Activated CD8-positive, alpha-beta memory T cell treated with anti-CD3 and anti-CD28 coated beads, Interleukin-2, amount 50 U/mL, for 48 hours (primary cell): Measurements from ENCODE around the gene SLC22A13.
"Not testable (repeated sequence)": the region's sequence is repeated elsewhere in the genome, so short reads cannot be mapped to it uniquely, and the experiment has no call there.

Experiments used
- DNase-seq: peaks from one replicate; pipeline ENCODE4 v3.0.0-alpha.2; 2020

The SLC22A13 gene

GRCh38 chr3:38306941-38307340 is 41.3 kb downstream of the SLC22A13 start:
- DNase-seq: peak; percentile 20

GRCh38 chr3:38307599-38307998 is 42.0 kb downstream of the SLC22A13 start:
- DNase-seq: peak; percentile 35

GRCh38 chr3:38308456-38308855 is 42.8 kb downstream of the SLC22A13 start:
- peak; percentile 35 for DNase-seq

GRCh38 chr3:38311476-38311875 is 45.9 kb downstream of the SLC22A13 start:
- DNase-seq: no peak

- DNase-seq: peak; percentile 29
Observed at GRCh38 chr3:38311941-38312340, 46.3 kb downstream of the SLC22A13 start.

- peak; percentile 26 for DNase-seq
Observed at GRCh38 chr3:38312356-38312755, 46.7 kb downstream of the SLC22A13 start.

- DNase-seq: no peak
Observed at GRCh38 chr3:38313263-38313662, 47.7 kb downstream of the SLC22A13 start.

- peak; percentile 22 for DNase-seq
Observed at GRCh38 chr3:38313695-38314094, 48.1 kb downstream of the SLC22A13 start.

- DNase-seq: peak; percentile 23
Observed at GRCh38 chr3:38314112-38314763, 48.6 kb downstream of the SLC22A13 start.

GRCh38 chr3:38314764-38315487 is 49.3 kb downstream of the SLC22A13 start:
- peak; percentile 33 for DNase-seq

GRCh38 chr3:38315488-38316230 is 50.0 kb downstream of the SLC22A13 start:
- peak; percentile 33 for DNase-seq

- peak; percentile 42 for DNase-seq
Observed at GRCh38 chr3:38316356-38317191, 51.0 kb downstream of the SLC22A13 start.

GRCh38 chr3:38317192-38317759 is 51.7 kb downstream of the SLC22A13 start:
- no peak for DNase-seq

GRCh38 chr3:38318766-38319671 is 53.4 kb downstream of the SLC22A13 start:
- DNase-seq: peak; percentile 42

- not testable (repeated sequence) for DNase-seq
Observed at GRCh38 chr3:38320638-38321037, 55.0 kb downstream of the SLC22A13 start.

GRCh38 chr3:38323060-38323459 is 57.4 kb downstream of the SLC22A13 start:
- no peak for DNase-seq

GRCh38 chr3:38325256-38325655 is 59.6 kb downstream of the SLC22A13 start:
- peak; percentile 30 for DNase-seq

- DNase-seq: peak; percentile 12
Observed at GRCh38 chr3:38327335-38328009, 61.9 kb downstream of the SLC22A13 start.
